GM21619 (cell line): Measurements from ENCODE around the gene TBX1.
"Not testable (repeated sequence)": the region's sequence is repeated elsewhere in the genome, so short reads cannot be mapped to it uniquely, and the experiment has no call there.

Source experiments
- ATAC-seq: cut with Tn5 transposase; IDR thresholded peaks from one replicate; pipeline ENCODE4 v1.9.1; 2021; ENCODE audit not compliant: unreplicated experiment

TBX1 gene

DNA sequence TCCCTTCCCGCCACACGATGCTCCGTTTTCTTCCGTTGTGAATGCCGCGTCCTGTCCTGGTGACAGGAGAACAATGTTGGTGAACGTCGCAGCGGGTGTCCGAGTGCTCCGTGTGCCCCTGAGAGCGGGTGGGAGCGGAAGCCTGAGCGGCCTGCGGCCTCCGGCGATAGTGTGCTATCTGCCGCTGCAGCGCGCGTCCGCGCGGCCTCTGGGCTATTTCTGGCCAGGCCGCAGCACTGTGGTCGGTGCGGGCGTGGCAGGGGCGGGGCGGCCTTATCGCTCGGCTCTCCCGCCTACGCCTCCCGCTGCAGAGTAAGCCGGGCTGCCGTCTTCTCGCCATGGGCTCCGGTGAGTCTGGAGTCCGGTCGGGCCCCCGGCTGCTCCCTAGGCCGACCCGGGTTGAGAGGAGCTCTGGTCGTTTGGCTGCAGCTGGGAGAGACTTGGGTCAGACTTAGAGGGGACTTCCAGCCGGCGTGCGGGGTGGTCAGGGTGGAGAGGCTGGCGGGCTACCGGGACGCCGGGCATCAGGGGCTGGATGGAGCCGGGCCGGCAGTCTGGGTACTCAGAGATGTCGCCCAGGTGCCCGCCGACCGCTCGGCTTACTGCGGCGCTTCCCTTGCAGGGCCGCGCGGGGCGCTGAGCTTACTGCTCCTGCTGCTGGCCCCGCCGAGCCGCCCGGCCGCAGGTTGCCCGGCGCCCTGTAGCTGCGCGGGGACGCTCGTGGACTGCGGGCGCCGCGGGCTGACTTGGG is 37.2 kb upstream of the TBX1 start, which contains the start of gene GP1BB:
Gene GP1BB (plus strand): TSS at position 308 of the 751 bp plus-strand sequence. CDS start 31 bp downstream, at position 339.
- ATAC-seq: no peak

DNA sequence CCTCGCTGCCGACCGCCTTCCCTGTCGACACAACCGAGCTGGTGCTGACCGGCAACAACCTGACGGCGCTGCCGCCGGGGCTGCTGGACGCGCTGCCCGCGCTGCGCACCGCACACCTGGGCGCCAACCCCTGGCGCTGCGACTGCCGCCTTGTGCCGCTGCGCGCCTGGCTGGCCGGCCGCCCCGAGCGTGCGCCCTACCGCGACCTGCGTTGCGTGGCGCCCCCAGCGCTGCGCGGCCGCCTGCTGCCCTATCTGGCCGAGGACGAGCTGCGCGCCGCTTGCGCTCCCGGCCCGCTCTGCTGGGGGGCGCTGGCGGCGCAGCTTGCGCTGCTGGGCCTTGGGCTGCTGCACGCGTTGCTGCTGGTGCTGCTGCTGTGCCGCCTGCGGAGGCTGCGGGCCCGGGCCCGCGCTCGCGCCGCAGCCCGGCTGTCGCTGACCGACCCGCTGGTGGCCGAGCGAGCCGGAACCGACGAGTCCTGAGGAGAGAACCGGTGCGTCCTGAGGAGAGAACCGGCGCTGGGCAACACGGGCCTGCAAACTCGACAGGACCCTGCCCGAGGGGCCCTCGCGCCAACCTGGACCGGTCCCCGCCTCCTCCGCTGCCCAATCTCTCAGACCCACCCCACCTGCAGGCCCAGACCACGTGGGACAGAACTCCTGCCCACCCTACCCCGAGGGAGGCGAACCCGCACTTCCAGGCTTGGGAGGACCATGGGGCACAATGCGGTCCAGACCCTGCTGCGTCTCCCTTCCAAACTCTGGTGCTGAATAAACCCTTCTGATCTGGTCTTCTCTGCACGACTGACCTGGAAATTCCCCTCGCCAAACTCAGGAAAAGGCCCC is 36.4 kb upstream of the TBX1 start:
- ATAC-seq: no peak

DNA sequence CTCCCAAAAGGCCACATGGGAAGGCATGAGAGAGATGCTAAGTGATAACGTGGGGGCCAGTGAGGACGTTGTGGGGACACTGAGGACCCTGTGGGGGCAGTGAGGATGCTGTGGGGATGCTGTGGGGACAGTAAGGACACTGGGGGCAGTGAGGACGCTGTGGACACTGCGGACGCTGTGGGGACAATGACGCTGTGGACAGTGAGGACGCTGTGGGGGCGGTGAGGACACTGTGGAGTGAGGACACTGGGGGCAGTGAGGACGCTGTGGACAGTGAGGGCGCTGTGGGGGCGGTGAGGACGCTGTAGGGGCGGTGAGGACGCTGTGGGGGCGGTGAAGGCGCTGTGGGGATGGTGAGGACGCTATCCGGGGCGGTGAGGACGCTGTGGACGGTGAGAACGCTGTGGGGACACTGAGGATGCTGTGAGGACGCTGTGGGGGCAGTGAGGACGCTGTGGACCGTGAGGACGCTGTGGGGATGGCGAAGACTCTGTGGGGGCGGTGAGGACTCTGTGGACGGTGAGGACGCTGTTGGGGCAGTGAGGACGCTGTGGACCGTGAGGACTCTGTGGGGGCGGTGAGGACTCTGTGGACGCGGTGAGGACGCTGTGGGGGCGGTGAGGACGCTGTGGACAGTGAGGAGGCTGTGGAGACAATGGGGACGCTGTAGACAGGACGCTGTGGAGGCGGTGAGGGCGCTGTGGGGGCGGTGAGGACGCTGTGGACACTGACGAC is 35.5 kb upstream of the TBX1 start:
- no peak for ATAC-seq

GRCh38 chr22:19726064-19726788 is 34.4 kb upstream of the TBX1 start:
- not testable (repeated sequence) for ATAC-seq

DNA sequence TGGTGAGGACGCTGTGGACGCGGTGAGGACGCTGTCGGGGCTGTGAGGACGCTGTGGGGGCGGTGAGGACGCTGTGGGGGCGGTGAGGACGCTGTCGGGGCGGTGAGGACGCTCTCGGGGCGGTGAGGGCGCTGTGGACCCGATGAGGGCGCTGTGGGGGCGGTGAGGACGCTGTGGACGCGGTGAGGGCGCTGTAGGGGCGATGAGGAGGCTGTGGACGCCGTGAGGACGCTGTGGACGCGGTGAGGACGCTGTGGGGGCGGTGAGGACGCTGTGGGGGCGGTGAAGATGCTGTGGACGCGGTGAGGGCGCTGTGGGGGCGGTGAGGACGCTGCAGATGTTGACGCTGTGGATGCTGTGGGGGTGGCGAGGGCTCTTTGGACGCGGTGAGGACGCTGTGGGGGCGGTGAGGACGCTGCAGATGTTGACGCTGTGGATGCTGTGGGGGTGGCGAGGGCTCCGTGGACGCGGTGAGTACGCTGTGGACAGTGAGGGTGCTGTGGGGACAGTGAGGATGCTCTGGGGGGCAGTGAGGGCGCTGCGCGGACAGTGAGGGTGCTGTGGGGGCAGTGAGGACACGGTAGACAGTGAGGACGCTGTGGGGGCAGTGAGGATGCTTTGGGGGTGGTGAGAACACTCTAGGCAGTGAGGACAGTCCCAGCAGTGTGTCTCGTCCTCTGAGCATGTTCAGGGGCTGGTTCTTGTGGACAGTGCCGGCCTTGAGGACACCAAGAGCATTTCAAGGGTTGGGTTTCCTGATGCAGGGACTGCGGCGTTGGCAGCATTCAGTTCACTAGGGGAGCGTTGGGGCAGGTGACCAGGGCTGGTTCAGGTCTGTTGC is 33.0 kb upstream of the TBX1 start:
- ATAC-seq: no peak

DNA sequence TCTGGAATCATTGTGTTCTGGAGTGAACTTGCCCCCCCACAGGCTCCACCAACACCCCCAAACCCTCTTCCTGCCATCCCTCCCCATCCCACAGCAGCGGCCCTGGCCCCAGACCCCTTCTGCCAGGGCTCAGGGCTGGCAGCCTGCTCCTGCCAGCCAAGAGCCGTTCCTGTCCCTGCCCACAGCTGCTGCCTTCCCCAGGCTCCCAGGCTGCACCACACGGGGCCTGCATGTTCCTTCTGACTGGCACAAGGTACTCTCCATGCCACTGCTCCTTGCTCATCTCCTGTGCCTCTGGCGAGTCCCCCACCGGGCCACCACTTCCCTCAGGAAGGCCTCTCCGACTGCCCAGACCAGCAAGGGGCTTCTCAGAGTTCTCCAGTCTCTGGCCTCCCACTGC is 32.3 kb upstream of the TBX1 start:
- no peak for ATAC-seq

DNA sequence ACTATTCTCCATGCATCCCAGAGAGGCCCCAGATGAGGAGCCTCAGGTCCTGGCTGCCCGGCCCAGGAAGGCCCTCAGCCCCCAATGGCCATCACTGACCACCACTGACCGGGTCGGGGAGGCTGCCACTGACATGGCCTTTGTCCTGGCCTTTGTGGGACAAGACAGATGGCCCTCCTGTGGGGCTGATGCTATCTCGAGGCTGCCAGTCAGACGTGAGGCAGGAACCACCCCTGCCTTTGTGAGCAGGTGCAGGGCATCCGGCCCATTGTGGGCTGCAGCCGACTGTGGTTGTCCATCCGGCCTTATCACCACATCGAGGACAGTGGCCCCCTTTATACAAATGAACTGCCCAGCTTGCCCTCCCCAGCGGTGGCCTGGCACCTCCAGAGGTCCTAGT is 31.7 kb upstream of the TBX1 start:
- ATAC-seq: no peak

DNA sequence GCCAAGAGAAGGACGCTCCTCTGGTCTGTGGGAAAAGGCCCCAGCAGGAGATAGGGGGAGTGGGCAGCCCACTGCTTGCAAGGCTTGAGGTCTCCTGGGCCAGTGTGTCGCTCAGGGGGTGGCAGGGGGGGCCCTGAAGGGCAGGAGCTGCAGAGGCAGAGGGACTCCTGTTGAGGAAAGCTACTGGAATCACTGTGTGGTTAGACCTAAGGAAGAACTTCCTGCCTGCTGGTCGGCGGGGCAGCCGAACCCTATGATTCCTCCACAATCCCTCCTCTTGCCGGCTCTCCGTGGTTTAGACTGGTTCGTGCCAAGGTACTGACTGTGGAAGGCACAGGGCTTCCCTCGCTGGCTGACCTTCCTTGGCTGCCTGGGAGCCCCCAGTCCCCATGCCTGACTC is 31.1 kb upstream of the TBX1 start:
- no peak for ATAC-seq

DNA sequence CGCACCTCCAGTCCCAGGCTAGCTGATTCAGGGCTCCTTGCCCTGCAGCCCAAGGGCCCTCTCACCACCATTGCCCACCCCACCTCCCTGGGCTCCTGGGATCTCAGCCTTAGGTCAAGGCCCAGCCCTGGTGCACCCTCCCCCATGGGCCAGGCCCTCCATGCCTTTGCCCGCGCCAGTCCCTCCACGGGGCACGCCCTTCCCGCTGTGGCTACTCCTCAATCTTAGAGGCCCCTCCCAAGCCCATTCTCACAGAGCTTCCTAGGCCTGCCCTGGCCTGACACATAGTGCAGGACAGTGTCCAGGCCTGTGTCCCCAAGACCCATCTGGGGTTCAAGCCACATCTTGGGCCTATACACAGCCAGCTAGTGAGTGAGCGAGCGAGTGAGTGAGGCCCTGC is 30.4 kb upstream of the TBX1 start:
- ATAC-seq: no peak

DNA sequence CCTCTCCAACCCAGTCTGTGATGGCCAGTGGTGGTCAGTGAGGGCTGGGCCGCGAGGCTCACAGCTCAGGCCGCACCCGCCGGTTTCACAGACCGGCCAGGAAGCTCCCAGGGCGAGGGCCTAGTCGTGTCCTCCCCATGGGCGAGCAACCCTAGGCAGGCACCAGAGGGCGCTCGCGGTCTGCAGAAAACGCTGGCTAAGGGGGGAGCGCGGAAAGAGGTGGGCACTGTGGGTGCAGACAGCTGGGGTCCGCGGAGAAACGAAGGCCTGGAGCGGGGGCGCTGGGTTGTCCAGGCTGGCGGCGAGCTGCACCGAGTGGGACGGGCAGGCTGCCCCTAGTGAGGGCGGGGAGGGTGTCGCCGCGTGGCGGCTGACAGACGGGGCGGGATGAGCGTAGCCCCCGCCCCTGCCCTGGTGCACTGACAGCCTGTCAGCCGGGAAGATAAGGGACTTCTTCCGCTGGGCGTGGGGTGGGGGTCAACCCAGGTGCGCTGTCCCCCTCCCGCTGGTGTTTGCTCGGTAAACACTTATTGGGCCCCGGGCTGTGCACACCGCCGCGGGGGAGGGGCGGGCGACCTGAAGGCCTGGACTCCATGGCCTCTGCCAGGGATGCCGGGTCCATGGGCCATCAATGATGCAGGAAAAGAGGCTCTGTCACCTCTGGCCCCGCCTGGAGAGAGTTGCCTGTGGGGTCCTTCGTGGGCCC is 29.8 kb upstream of the TBX1 start:
- ATAC-seq: no peak

DNA sequence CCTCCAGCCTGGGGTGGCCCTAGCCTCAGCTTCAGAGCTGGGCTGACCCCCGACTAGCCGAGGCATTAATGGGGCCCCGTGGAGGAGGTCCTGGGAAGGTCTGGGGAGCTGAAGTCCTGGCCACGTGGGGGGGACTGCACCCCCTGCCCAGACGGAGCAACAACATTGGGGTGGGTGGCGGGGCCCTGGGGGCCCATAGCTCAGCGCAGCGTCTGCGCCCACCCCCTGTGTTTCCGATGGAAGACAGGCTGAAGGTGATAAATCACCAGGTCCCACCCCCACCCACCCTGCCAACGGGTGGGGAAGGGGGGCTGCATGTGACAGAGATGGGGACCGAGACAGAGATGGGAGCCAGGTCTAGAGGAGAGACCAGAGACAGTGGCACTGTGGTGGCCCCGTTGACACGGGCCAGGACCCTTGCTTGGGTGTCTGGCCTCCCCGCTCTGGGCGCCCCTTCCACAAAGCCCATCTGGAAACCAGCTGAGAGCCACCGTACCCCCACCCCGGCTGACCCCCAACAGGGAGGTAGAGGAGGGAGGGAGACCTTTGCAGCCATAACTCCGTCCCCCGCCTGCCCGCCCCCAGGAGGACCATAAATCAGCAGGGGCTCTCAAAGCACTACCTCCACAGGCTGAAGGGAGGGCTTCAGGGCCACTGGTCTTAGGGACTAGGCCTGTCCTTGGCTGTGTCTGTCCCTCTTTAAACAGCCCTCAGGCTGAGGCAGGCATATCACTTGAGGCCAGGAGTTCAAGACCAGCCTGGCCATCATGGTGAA is 29.0 kb upstream of the TBX1 start:
- no peak for ATAC-seq

DNA sequence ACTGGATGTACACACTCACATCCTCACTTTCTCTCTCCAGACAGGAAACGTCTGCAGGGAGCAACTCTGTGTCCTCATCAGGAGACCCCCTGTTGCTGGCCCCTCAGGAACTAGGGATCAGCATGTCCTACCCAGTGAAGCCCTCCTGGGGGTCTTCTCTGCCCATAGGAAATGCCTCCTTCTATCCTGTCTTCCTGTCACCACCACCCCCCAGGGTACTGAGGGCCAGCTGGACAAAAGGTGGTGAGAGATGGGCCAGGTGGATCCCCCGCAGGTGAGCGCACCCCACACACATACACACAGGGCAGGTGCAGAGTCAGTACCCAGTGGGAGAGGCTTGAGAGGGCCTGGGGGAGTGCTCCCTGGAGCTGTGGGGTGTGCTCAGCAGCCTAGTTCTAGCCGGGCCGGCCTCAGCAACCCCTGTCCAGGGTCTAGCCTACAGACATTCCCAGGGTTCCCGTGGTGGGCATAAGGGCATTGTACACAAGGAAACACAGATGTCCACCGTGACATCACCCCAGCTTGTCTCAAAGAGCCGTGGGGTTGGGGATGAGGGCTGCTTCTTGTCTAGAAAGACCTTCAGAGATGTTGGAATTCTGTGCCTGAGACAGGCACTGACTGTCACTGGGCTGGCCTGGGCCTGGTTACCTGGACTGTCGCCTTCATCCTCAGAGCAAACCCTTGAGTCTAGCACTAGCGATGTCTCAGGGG is 28.0 kb upstream of the TBX1 start:
- no peak for ATAC-seq

- no peak for ATAC-seq
Observed at GRCh38 chr22:19733755-19734154, 26.8 kb upstream of the TBX1 start.

DNA sequence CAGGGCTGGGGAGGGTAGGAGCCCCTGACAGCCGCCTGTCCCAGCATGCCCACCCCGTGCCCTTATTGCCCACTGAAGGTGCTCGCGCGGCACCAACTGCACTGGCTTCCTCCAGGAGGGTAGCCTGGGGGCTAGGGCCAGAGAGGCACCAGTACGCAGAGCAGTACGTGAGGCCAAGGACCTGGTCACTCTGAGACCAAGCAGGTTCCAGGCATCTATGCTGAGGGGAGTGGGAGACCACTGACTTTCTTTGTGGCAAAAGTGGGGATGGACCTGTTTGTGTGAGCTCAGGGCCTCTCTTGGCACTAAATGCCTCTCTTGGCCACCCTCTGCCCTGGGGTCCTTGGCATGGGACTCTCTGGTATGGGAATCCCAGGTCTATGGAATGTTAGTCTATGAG is 26.4 kb upstream of the TBX1 start:
- no peak for ATAC-seq

GRCh38 chr22:19734837-19735382 is 25.7 kb upstream of the TBX1 start:
- ATAC-seq: no peak

- ATAC-seq: no peak
Observed at GRCh38 chr22:19735665-19736510, 24.7 kb upstream of the TBX1 start.
